ENCODE results near the gene POLR1A.

- TF ChIP-seq CTCF (IDR thresholded peaks at IDR 0.05; ENCODE audit: low read depth, low read length), result no peak
- TF ChIP-seq MYC (IDR thresholded peaks at IDR 0.05; ENCODE audit: low read depth, low read length), result no peak
- no peak for TF ChIP-seq MAX (IDR thresholded peaks at IDR 0.05; ENCODE audit: low read depth, low read length)
- TF ChIP-seq POLR2A (IDR thresholded peaks at IDR 0.05; ENCODE audit: extremely low read depth, insufficient read length), result no peak
These were observed 108.4 kb downstream of the POLR1A start for GRCh38 chr2:85997017-85997970.

Data from NB4 (cell line).